Measurements from ENCODE around the gene TRPT1. TPM values are rescaled to one million over a fixed set of nuclear protein-coding genes. Genes with fewer than 3 reads are reported as not detected.

The TRPT1 gene
- total and polyA plus RNA-seq, 9 of the 15 experiments (the other 6 are each of a cell fraction or from before 2014, with no cell fraction given): 4.6 to 41.7 (median 23.1) TPM

DNA sequence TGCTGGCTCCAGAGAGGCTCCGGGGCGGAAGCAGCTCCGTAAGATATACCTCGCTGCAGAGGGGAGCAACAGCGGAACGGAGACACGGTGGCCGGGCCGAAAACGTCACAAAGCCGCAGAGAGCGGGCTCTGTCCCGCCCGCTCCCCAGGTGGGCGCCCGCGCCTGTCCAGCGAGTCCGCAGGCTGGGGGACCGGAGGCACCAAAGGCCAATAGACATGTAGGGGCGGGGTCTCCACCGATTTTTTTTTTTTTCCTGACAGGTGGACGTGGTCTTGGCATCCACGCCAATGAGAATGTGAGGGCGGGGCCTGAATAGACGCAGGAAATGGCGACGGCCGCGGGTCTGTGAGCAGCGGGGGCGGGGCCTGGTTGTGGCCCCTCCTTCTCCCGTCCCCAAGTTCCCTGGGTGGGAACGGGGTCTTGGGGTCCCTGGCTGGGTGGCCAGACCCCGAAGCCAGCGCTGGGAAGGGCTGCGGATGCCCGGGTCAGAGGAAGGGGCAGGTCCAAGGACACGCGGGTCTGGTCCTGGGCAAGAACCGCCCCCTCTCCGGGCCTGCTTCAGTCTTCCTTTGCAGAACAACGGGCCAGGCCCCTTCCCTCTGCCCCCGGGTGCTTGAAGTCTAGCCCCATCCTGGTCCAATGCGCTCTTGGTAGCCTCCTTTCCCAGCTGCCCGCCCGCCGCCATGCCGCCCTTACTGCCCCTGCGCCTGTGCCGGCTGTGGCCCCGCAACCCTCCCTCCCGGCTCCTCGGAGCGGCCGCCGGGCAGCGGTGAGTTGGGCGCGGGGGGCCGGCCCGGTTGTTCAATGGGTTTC, 4.4 kb upstream of the TRPT1 start, which contains the start of gene DNAJC4 (continued):
- TF ChIP-seq ID3 (CRISPR knock-in tag; IDR thresholded peaks at IDR 0.05) (no peak), ID3 (tag; IDR thresholded peaks at IDR 0.05) (no peak), POU5F1 (IDR thresholded peaks at IDR 0.05; ENCODE audit: borderline replicate concordance, low read depth, low read length, partially characterized antibody) (peak; percentile 35), CHD2 (IDR thresholded peaks at IDR 0.05; ENCODE audit: low read depth, low read length) (0 out of 2 replicates have a peak, but pooled peaks have one; percentile 26), ZNF174 (CRISPR knock-in tag; IDR thresholded peaks at IDR 0.05) (no peak), TCF3 (CRISPR knock-in tag; IDR thresholded peaks at IDR 0.05) (0 out of 2 replicates have a peak, but pooled peaks have one; percentile 6), HSF4 (CRISPR knock-in tag; IDR thresholded peaks at IDR 0.05; ENCODE audit: borderline replicate concordance) (no peak), ARID1B (IDR thresholded peaks at IDR 0.05) (no peak), ZNF586 (CRISPR knock-in tag; conservative IDR thresholded peaks at IDR 0.05) (no peak), ETV1 (tag; conservative IDR thresholded peaks at IDR 0.05; ENCODE audit: low read depth) (peak; percentile 61), SIN3A (IDR thresholded peaks at IDR 0.05; ENCODE audit: borderline replicate concordance in 2 of 2, control insufficient read depth in 1 of 2, low read depth in 2 of 2, low read length in 2 of 2) (peak in 1 of 2 experiments; percentile 38; a peak in 1 of 4 replicates), NFIC (IDR thresholded peaks at IDR 0.05) (0 out of 2 replicates have a peak, but pooled peaks have one; percentile 4), ZNF551 (CRISPR knock-in tag; IDR thresholded peaks at IDR 0.05) (no peak), ZNF121 (CRISPR knock-in tag; conservative IDR thresholded peaks at IDR 0.05) (no peak; the same call in 1 of the 2 replicates), U2AF1 (optimal IDR thresholded peaks at IDR 0.05; ENCODE audit: low read depth, low read length) (no peak), MAZ (CRISPR knock-in tag; conservative IDR thresholded peaks at IDR 0.05 in 1 of 2, IDR thresholded peaks at IDR 0.05 in 1 of 2) (peak; percentile 61 to 67; a peak in 3 of 4 replicates), FOXJ2 (tag; IDR thresholded peaks at IDR 0.05) (peak; percentile 42; the same call in 1 of the 2 replicates), ZNF445 (CRISPR knock-in tag; IDR thresholded peaks at IDR 0.05; ENCODE audit: low read depth) (no peak), TBL1XR1 (IDR thresholded peaks at IDR 0.05; ENCODE audit: low read length in 2 of 2) (0 out of 4 replicates have a peak, but pooled peaks of 1 of the 2 experiments have one; percentile 17), KDM2B (CRISPR knock-in tag; IDR thresholded peaks at IDR 0.05) (0 out of 2 replicates have a peak, but pooled peaks have one; percentile 46), MYBL2 (IDR thresholded peaks at IDR 0.05; ENCODE audit: low read depth) (no peak), MYBL2 (CRISPR knock-in tag; IDR thresholded peaks at IDR 0.05; ENCODE audit: borderline replicate concordance) (no peak), KDM5B (IDR thresholded peaks at IDR 0.05; ENCODE audit: insufficient replicate concordance, low read depth, low read length) (peak; percentile 57)
- TF ChIP-seq, protein P1, sequence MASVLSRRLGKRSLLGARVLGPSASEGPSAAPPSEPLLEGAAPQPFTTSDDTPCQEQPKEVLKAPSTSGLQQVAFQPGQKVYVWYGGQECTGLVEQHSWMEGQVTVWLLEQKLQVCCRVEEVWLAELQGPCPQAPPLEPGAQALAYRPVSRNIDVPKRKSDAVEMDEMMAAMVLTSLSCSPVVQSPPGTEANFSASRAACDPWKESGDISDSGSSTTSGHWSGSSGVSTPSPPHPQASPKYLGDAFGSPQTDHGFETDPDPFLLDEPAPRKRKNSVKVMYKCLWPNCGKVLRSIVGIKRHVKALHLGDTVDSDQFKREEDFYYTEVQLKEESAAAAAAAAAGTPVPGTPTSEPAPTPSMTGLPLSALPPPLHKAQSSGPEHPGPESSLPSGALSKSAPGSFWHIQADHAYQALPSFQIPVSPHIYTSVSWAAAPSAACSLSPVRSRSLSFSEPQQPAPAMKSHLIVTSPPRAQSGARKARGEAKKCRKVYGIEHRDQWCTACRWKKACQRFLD (CRISPR knock-in tag; IDR thresholded peaks at IDR 0.05): no peak
- TF ChIP-seq, protein P2, sequence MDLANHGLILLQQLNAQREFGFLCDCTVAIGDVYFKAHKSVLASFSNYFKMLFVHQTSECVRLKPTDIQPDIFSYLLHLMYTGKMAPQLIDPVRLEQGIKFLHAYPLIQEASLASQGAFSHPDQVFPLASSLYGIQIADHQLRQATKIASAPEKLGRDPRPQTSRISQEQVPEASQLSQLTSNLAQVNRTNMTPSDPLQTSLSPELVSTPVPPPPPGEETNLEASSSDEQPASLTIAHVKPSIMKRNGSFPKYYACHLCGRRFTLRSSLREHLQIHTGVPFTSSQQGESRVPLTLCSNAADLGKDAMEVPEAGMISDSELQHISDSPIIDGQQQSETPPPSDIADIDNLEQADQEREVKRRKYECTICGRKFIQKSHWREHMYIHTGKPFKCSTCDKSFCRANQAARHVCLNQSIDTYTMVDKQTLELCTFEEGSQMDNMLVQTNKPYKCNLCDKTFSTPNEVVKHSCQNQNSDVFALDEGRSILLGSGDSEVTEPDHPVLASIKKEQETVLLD (IDR thresholded peaks at IDR 0.05): 0 out of 2 replicates have a peak, but pooled peaks have one; percentile 4
